NCI-H1694 (cell line): ENCODE measurements around the gene SP1.
"Not testable (repeated sequence)": the region's sequence is repeated elsewhere in the genome, so short reads cannot be mapped to it uniquely, and the experiment has no call there.

Experiments
- DNase-seq: peaks from one replicate; lab custom pipeline; 2025; lab: John Stamatoyannopoulos, UW

Gene SP1

DNA sequence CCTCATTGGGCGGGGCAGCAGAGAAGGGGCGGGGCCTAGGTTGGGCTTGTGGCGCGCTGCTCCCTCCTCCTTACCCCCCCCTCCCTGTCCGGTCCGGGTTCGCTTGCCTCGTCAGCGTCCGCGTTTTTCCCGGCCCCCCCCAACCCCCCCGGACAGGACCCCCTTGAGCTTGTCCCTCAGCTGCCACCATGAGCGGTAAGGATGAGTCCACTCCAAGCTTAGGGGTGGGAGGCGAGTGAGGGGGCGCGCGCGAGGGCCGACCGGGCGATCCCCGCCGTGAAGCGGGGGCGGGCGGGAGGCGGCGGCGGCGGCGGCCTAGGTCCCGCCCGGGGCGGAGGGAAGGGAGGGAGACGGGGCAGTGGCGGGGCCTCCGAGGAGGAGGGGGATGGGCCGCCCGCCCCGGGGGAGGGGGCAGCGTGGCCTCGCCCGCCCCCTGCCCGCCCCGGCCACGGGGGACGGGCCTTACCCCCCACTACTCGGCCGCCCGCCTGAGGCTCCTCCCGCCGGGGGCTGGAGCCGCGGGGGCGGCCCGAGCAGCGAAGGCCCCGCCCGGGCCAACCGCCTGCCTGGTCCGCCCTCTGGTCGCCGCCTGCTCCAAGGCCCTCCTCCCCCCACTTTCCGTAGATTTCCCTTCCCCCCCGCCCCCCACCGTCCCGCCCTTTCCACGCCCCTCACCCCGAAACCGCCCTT lies at the start of gene SP1:
Gene SP1, plus strand, starts transcription at position 73 of the 690 bp plus-strand sequence. Its CDS starts 116 bp downstream, at position 189.
- peak; percentile 55 for DNase-seq

GRCh38 chr12:53330671-53331070 lies 49.3 kb upstream of the SP1 start:
- DNase-seq = no peak

DNA sequence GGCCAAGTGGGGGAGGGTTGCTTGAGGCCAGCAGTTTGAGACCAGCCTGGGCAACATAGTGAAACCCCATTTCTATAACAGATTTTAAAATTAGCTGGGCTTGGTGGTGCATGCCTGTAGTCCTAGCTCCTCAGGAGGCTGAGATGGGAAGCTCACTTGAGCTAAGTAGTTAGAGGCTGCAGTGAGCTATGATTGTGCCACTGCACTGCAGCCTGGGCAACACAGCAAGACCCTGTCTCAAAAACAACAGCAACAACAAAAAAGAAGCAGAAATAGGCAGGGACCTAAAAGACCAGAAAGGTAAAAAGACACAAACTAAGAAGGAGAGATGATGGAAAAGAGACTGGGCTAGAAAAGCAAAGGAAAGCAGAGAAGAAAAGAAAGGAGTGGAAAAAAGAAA lies 47.6 kb upstream of the SP1 start:
- DNase-seq = not testable (repeated sequence)

DNA sequence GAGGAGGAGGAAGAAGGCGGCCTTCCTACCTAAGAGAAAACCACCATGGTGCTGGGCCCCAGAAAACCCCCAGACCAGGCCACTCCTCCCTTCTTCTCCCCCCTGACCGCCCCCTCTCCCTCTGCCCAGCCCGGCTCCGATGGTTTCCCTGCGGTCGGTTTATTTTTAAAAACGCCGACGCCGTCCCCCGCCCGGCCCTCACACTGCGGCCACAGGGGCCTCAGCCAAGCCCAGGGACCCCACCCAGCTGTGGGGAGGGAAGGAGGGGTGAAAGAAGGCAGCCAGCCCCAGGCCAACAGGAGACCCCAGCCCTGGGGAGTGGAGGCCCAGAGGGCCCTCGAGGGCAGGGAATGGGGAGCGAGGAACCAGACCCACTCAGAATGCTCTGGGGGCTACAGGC lies 47.2 kb upstream of the SP1 start:
- DNase-seq = no peak

- no peak for DNase-seq
Measured at GRCh38 chr12:53333289-53333688, 46.7 kb upstream of the SP1 start.

DNA sequence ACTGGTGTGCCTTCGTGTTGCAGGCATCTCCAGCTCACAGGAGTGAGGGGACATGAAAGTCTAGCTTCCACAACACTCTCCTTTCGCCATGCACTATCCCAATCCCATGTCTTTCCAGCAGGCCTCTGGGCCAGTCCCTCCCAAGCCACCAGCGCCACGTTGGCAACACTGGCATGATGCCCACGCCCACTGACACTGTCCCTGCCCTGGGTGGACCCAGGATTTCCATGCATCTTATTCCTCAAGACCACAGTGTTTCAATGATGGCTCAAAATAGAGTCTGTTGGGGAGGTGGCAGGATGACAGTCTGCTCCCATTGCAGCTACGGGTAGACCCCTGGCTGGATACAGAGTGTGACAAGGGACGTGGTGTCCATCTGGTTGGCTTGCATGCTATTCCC lies 46.1 kb upstream of the SP1 start:
- DNase-seq = no peak

GRCh38 chr12:53334822-53335221 lies 45.2 kb upstream of the SP1 start:
- no peak for DNase-seq

GRCh38 chr12:53336181-53336681 lies 43.7 kb upstream of the SP1 start, which contains the start of gene SP7:
Gene SP7 (minus strand): TSS chr12:53336354. CDS start chr12:53335646, 708 bp downstream.
- DNase-seq = no peak

- no peak for DNase-seq
Measured at GRCh38 chr12:53338017-53338416, 42.0 kb upstream of the SP1 start.

- no peak for DNase-seq
Measured at GRCh38 chr12:53338916-53339315, 41.1 kb upstream of the SP1 start.

- DNase-seq = no peak
Measured at GRCh38 chr12:53340398-53340797, 39.6 kb upstream of the SP1 start.

DNA sequence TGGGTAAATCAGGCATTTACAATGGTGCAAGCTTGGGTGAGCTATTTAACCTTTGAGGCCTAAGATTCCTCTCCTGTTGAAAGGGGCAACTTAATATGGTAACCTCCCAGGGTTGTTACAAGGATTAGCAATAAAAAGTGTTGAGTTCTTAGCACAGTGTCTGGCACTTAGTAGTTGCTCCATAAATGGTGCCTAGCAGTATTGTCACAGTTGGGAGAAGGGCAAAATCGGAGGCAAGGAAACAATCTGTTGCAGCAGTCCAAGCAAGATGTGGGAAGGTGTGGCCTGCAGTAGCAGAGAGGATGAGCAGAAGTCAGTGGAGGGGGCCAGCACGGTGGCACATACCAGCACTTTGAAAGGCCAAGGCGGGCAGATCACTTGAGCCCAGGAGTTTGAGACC lies 36.5 kb upstream of the SP1 start:
- no peak for DNase-seq

DNA sequence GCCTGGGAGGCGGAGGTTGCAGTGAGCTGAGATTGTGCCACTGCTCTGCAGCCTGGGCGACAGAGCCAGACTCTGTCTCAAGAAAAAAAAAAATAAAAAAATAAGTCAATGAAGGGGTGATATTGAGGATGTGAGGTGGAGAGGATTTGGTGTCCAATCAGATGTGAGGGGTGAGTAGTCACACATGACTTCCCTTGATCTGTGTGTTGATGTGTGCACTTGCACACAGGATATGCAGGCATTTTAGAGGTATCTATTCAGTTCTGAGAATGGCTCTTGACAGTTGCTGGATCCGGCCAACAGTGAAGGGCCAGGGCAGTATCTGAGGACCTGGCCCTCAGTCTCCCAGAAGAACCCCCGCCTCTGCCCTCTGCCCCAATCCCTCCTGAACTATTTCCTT lies 36.0 kb upstream of the SP1 start:
- no peak for DNase-seq

- DNase-seq = no peak
Measured at GRCh38 chr12:53344487-53344823, 35.5 kb upstream of the SP1 start.

GRCh38 chr12:53344824-53345485 lies 35.0 kb upstream of the SP1 start:
- DNase-seq = peak; percentile 9

- no peak for DNase-seq
Measured at GRCh38 chr12:53345486-53346188, 34.3 kb upstream of the SP1 start.

DNA sequence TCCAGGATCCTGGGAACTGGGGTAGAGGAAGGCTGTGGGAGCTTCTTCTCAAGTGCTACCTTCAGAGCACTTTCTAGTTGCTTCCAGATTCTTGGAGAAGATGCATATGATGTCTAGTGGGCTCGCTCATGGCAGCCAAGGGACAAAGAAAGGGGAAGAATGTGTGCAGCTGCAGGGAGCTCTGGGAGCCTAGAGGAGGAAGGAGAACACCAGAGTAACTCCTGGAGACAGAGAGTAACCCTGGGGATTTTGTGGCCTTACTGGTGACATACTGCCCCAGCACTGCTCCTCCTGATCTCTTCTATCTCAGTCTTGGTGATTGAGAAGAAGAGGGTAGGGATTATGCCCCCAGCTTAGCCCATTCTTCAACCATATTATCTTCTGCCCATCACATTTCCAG lies 33.5 kb upstream of the SP1 start:
- DNase-seq = no peak

DNA sequence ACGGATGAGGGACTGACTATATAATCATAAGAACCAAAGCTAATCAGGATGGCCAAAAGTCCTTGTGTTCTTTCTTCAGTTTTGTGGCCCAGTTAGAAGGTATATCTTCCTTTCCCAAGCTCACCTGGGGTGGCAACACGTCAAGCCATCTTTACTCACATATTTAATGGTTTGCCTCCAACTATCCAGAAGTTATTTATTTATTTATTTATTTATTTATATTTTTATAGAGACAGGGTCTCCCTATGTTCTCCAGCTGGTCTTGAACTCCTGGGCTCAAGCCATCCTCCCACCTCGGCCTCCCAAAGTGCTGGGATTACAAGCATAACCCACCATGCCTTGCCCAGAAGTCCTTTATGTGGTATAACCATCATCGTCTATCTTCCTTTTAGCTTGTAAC lies 32.1 kb upstream of the SP1 start:
- DNase-seq = no peak

DNA sequence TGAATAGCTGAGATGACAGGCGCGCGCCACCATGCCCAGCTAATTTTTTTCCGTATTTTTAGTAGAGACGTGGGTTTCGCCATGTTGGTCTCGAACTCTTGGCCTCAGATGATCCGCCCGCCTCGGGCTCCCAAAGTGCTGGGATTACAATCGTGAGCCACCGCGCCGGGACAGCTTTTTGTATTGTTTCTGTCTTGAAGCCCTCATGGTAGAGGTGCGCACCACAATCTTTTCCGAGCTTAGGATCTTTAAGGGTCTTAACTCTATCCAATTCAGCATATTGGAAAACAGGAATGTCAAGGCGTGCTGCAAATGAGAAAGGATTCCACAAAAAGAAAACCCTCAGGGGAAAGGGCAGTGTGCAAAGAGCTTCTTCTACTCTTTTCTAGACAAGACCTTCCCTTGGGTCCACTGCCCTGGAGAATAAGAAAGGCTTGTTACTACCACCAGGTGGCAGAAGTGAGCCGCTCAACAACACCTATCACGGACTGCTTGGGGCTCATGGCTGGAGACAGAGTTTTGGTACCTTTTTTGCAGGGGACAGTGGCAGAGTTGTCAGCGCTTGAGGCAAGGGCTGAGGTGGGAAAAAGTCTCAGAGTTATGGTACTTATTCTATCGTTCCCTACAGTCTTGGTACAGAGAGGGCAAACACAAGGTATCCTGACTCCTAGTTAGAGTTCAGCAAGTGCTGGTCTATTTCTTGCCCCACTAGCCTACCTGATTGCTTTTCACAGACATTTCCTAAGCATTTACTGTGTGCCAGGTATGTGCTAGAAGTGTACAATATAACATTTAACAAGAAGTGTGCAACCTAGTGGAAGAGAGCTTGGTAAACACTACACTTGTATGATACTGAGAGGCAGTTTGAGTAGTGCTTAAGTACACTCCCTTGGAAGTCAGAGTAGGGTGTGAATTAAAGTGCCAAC lies 27.4 kb upstream of the SP1 start:
- DNase-seq = peak; percentile 73

- DNase-seq = no peak
Measured at GRCh38 chr12:53353257-53353655, 26.7 kb upstream of the SP1 start.

DNA sequence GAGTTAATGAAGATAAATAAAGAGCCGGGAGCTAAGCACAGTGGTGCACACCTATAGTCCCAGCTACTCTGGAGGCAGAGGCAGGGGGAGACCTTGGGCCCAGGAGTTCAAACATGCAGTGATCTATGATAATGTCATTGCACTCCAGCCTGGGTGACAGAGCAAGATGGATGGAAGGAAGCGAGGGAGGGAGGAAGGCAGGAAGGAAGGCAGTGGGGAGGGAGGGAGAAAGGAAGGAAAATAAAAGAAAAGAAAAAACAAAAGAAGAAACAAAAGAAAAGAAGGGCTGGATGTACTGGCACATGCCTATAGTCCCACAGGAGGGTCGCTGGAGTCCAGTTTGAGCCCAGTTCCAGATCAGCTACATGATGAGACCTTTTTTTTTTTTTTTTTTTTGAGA lies 24.9 kb upstream of the SP1 start:
- DNase-seq = no peak

GRCh38 chr12:53358836-53359419 lies 21.0 kb upstream of the SP1 start:
- DNase-seq = no peak
